Activated naive CD4-positive, alpha-beta T cell treated with anti-CD3 and anti-CD28 coated beads, Interleukin-2, amount 50 U/mL, for 16 hours (primary cell): Measurements from ENCODE around the gene FAAP24.
"Not testable (repeated sequence)": the region's sequence is repeated elsewhere in the genome, so short reads cannot be mapped to it uniquely, and the experiment has no call there.

Source experiments
- DNase-seq: peaks from one replicate; pipeline ENCODE4 v3.0.0-alpha.2; 2020

Gene FAAP24, protein sequence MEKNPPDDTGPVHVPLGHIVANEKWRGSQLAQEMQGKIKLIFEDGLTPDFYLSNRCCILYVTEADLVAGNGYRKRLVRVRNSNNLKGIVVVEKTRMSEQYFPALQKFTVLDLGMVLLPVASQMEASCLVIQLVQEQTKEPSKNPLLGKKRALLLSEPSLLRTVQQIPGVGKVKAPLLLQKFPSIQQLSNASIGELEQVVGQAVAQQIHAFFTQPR

DNA sequence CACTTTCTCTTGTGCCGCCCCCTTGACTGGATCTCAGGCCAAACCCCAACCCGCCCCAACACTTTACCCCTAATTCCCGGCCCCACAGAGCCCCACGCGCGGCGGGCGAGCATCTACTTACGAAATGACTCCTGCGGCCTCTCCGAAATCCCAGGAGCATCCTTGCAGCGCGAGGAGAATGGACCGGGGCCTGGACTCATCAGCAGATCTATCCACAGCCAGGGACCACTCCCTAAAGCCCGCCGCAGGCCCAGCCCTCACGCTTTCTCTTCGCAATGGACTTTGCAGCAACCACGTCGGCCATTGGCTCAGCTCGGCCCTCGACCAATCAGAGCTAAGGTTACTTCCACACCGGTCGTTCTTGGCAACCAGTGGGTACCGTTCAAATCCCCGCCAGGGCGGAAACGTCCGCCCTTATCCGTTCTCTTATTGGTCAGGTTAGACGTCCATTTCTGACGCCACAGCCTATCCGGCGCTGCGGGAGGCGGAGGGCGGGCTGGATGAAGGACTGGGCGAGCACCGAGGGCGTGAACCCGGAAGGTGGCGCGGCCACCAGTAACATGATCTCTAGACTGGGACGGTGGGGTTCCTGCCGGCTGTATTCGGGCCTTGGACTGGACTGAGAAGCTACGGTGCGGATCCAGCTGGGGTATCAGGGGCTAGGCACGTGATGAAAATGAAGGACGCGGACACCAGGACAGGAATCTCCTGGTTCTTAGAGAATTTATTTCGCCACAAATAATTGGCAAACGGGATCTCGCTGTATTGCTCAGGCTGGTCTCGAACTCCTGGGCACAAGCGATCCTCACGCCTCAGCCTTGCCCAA lies at the start of gene FAAP24, which contains the start of gene CEP89:
TSS of gene FAAP24 (plus strand) at position 528 of the 826 bp plus-strand sequence. CDS start 955 bp downstream, outside the sequence.
TSS of gene CEP89 (minus strand) at position 244 of the 826 bp plus-strand sequence. CDS start at position 160, 84 bp downstream.
- DNase-seq, result peak; percentile 97

DNA sequence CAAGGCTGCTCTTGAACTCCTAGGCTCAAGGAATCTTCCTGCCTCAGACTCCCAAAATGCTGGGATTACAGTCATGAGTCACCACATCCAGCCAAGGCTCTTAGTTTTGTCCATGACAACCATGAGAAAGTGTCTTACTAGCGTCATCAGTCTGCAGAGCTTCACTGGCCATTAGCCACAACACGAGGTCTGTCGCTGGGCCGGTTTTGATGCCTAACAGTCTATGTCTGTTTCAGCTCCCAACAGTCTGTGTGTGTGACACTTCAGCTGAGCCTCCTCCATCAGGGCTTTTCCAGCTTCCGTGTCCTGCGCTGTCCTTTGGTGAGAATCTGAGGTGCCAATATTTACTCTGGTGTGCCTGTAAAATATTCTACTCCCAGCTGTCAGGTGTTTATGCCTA lies 47.8 kb upstream of the FAAP24 start:
- no peak for DNase-seq

DNA sequence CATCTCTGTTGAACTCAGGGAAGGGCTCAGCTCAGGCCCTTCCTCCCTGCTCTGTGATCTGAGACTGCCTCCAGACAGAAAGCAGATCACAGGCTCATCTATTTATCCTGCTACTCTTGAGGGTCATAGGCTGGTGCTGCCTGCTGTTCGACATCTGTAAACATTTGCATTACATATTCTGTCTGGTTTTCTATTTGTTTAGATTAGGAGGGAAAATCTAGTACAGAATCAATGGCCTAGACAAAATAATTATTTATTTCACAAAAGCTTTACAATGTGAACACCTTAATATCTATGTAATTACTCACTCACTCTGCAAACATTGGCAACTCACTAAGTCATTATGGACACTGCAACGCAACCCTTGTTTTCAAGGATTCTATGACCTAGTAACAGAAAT lies 43.2 kb upstream of the FAAP24 start:
- DNase-seq, result no peak

DNA sequence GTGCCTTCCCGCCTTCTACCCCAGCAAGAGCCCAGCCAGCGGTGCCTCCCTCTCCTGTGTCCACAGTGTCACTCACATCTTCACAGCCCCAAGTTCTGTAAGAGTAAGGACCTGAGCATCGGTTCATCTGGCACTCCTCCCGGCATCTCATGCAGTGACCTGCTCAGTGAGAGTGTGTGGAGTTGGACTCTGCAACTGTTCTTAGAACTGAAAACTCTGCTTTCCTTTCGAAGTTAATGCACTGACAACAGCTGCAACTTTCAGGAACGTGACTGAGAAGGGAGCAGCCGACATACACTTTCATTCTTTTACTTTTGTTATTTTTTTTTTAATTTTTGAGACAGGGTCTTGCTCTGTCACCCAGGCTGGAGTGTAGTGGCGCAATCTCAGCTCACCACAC lies 41.5 kb upstream of the FAAP24 start:
- no peak for DNase-seq

DNA sequence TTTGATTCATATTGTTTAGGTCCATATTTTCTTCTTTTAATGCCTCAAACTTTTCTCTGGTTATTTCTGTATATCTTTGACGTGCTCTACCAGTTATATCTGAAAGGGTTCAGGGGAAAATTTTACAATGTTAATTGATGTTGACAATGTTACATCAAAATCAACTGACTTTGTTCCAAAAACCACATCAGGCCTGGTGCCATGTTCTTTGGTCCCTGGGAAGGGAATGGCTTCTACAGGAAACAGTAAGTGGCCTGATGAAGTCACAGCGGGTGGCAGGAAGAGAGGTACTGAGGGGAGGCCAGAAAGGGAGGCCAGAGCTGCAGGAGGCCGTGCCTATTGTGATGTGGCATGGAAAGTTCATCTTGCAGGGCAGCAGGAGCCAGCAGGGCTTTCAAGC lies 38.5 kb upstream of the FAAP24 start:
- DNase-seq, result no peak

DNA sequence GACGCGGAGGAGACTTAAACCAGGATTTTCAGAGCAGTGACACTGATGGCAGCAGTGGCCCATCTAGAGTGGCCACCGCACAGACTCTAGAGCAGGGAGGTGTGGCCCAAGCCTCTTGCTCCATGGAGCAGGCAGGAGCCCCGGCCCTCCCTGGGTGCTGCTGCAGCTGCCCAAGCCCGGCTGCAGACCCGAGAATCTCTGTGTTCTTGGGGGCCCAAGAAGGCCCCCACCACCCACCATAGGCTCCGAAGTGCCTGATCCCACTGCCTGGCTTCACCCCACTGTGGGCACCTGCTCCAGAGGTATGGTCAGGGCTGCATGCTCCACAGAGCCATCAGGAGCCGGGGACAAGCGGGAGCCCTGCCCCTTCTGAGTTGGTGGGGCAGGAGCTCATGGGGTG lies 36.4 kb upstream of the FAAP24 start:
- no peak for DNase-seq

DNA sequence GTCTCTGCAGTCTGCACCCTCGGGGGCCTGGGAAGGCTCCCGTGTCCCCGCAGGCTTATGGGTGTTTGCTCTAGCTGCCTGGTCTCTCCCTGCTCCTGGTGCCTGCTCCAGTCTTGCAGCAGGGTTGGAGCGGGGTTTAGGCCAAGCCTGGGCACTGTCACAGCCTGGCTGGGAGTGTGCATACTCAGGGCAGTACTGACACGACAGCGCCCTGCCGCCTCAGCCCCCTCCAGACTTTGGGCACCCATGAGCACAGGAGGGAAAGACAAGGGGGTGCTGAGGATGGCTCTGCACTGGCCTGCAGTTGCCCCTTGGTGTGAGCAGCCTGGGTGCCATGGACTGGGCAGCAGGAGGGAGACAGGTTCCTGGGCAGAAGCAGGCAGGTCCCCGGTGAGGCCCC lies 36.0 kb upstream of the FAAP24 start:
- no peak for DNase-seq

DNA sequence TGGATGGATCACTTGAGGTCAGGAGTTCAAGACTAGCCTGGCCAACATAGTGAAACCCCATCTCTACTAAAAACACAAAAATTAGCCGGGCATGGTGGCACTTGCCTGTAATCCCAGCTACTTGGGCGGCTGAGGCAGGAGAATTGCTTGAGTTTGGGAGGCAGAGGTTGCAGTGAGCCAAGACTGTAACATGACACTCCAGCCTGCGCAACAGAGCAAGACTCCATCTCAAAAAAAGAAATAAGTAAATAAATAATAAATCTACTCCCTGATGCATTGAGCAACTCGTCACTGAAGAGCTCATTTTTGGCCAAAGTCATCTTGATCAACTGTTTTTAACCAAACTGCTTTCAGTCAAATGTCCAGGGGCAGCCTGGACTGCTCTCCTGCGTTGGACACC lies 30.8 kb upstream of the FAAP24 start:
- DNase-seq, result not testable (repeated sequence)

DNA sequence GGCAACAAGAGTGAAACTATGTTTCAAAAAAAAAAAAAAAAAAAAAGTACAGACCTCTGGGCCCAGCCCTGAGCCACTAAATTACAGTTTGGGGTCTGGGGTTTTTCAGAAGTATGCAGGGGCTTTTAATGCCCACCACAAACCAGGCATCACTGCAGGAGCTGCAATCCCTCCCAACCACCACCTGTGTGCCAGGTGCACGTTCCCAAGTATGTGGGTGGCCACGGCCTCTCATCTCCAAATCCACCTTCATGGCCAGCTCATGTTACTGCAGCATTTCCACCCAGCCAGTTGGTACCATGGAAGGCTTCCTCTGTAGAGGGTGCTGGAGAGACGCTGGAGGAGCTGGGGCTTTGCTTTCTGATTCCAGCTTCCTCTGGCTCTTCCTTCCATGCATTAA lies 26.8 kb upstream of the FAAP24 start:
- DNase-seq, result no peak

DNA sequence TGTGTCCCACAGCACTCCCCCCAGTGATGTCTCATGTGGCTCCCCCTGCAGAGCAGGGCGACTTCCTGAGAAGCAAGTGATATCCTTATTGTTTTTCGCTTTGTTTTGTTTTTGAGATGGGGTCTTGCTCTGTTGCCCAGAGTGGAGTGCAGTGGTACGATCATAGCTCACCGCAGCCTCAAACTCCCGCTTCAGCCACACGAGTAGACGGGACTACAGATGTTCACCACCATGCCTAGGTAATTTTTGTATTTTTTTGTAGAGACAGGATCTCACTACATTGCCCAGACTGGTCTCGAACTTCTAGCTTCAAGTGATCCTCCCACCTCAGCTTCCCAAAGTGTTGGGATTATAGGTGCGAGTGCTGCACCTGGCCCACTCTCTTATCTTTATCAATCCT lies 5.3 kb upstream of the FAAP24 start:
- DNase-seq, result no peak

DNA sequence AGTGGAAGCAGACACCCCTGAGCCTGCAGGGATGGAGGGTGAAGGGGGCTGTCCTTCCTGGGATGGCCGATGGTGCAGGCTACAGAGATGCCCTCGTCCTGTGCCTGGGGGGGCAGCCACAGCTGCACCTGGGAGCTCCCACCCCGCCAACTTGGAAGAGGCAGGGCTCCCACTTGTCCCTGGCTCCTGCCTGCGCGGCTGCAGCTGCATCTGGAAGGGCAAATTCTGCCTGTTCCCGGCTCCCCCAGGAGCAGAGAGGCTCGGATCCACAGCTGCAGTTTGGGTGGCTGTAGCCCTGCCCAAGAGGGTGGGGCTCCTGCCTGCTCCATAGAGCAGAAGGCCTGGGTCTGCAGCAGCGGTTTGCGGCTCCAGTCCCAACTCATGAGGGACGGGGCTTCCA lies 2.5 kb upstream of the FAAP24 start:
- DNase-seq, result no peak

DNA sequence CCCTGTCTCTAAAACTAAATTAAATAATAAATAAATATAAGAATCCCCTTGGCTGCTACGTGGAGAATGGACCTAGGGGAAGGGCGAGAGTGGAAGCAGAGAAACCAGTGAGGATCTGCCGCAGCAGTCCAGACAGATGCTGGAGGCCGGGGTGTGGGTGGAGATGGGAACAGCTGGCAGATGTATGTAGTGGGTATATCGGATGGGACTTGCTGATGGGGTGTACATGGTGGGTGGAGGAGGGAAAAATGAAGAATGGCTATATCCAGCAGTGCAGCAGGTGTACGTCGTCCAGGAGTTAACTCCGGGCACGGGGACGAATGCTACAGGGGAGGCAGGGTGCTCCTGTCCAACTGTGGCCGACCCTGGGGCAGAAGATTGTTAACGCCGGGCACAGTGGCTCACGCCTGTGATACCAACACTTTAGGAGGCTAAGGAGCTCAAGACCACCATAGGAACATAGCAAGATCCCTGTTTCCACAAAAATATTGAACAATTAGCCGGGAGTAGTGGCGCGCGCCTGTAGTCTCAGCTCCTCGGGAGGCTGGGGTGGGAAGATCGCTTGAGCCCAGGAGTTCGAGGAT lies 938 bp upstream of the FAAP24 start:
- DNase-seq, result no peak

DNA sequence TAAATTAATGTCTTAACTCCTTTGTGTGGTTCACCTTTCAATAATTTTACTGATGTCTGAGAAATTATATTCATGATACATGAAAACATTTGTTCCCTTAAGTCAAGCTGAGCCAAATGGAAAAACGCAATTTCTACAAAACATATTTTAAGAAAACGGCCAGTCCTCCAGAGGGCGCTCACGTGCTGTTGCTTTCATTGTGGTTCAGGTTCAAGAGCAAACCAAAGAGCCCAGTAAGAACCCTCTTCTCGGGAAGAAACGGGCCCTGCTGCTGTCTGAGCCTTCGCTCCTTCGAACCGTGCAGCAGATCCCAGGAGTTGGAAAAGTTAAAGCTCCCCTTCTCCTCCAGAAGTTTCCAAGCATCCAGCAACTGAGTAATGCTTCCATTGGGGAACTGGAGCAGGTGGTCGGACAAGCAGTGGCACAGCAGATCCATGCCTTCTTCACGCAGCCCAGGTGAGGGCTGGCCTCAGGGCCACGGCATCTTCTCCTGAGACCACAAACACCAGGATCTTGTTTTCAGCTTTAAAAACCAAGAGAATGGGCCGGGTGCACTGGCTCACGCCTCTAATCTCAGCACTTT lies 4.3 kb downstream of the FAAP24 start:
- DNase-seq, result peak; percentile 66

DNA sequence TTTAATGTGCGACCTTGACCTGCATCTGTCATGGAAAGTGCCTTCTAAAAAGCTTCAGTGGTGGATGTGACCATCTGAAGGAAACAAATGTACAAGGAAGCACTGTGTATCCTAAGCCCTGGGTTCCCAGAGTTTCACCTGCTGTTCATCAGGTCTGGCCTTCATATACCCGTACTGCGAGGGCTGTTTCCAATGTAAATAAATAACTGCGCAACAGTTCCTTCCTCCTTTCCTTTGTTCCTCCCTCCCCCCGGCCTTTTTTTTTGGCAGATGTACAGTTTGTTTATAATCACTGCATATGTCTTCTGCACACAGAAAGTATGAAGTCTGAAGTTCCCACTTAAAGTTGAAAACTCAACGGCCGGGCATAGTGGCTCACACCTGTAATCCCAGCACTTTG lies 5.2 kb downstream of the FAAP24 start:
- no peak for DNase-seq

DNA sequence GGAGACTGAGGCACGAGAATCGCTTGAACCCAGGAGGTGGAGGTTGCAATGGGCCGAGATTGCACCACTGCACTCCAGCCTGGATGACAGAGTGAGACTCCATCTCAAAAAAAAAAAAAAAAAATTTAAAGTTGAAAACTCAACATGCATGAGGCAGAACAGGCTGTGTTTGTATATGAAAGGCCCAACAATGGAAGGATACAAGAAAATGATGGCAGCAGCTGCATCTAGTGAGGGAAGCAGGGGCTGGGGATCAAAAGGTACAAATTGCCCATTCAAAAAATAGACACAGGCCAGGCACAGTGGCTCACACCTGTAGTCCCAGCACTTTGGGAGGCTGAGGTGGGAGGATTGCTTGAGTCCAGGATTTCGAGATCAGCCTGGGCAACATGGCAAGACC lies 5.8 kb downstream of the FAAP24 start:
- not testable (repeated sequence) for DNase-seq

DNA sequence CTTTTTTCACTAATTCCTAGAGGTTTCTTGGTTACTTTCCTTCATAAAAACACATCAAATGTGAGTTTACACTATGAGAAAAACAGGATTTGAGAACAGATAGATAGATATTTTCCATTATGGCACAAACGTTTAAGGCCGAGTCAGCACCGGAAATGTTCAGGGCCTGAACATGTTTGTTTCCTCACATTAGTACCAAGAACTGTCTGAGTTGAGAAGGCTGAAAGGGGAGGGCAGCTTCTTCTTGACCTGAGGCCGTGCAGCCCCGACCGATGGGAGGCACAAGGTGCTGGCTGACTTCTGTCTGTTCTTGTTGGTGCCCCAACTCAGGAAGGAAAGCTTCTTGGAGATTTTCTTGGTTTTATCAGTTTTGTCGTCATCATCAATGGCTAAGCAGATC lies 7.8 kb downstream of the FAAP24 start:
- DNase-seq, result not testable (repeated sequence)

DNA sequence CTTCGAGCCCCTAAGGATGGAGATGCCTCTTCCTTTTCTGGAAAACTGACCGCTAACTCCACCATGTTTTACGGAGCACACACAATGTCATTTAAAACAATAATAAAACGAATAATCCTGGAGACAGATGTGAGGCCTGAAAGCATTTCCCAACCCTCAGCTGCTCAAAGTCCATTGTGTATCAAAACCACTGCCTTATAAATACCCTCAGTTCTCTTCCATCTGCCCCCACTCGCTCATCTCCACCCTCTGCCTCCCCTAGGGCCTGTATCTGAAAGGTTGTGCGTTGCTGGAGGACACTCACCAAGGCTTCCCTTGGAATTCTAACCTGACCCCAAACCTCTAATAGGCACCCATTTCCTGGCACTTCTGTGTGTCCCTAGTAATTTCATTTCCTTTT lies 10.4 kb downstream of the FAAP24 start:
- not testable (repeated sequence) for DNase-seq

DNA sequence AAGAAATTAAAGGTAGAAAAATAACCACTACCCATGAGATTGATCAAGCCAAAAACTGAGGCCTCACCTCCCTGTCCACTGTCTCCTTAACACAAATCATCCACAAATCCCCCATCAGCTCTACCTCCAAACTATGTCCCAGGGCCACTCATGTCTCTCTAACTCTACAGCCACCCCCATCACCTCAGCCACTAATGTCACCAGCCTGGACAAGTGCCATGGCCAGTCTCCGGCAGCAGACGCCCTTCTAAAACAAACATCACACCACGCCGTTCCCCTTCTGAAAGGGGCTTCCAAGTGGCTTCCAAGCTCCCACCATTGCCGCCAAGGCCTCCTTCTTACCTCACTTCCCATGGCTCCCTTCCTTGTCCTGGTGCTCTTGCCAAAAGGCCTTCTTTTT lies 16.2 kb downstream of the FAAP24 start:
- not testable (repeated sequence) for DNase-seq

DNA sequence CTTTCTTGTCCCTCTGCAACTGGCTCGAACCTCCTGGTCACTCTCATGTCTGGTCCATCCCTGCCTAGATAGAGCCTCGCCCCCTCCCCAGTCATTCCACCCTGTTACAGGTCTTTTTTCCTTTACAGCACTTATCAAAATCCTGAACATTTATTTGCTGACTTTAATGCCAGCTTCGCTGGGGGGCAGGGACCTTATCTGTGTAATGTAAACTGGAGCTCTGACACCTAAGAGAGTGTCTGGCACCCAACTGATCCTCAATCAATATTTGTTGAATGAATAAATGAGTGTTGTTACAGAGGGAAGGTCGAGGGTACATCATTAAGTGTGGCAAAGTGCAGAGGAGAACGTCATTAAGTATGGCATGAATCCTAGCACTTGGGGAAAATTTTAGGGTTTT lies 16.7 kb downstream of the FAAP24 start:
- DNase-seq, result no peak

DNA sequence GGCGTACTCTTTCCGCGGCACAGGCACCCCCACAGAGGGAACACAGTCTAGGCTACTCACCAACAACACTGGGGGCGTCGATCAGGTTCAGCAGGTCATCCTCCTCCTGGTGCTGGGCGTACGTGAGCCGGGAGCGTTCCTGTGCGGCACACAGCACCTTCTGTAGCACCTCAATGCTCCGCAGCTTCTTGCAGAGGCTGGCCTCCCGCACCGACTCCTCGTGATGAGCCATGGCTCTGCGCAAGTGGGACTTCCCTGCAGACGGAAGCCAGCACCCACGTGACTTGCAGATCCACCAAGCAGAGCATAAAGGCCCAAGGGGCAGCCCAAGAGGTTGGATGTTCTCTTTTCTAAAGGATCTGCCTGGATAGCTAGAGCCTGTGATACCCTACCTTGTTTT lies 23.9 kb downstream of the FAAP24 start:
- DNase-seq, result not testable (repeated sequence)

DNA sequence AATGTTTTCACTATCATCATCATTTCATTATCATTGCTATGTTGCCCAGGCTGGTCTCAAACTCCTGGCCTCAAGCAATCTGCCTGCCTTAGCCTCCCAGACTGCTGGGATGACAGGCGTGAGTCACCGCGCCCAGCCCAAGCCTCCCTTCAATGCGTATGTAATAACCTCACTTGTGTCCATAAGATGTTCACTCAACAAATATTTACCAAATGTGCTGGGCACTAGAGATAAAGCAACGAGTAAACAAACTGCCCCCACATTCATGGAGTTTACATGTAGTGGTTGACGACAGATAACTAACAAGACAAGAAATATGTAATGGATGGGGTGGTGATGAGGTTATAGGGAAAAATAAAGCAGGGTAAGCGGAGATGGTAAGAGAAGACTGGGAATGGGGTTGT lies 25.0 kb downstream of the FAAP24 start:
- not testable (repeated sequence) for DNase-seq

DNA sequence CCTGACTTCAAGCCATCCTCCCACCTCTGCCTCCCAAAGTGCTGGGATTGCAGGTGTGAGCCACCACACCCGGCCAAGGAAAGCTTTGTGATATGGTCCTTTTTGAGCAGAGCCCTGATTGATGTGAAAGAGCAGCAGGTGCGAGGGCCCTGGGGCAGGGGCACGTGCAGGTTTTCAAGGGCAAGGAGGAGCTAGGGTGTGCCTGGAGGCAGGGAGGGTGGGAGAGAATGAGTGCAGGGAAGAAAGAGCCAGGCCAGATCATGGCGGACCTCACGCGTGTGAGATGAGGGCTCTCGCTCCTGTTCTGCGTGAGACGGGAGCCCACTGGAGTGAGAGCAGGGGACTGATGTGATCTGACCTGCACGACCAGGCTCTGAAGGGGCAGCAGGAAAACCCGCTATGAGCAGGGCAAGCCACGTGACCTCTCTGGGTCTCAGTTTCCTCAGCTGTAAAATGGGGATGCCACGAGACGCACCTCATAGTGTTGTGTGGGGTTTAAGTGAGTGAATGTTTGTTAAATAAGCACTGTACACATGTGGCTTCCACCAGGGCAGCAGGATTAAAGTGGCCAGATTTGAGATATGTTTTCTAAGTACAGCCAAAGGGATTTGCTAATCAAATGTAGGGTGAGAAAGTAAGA lies 25.8 kb downstream of the FAAP24 start:
- no peak for DNase-seq

DNA sequence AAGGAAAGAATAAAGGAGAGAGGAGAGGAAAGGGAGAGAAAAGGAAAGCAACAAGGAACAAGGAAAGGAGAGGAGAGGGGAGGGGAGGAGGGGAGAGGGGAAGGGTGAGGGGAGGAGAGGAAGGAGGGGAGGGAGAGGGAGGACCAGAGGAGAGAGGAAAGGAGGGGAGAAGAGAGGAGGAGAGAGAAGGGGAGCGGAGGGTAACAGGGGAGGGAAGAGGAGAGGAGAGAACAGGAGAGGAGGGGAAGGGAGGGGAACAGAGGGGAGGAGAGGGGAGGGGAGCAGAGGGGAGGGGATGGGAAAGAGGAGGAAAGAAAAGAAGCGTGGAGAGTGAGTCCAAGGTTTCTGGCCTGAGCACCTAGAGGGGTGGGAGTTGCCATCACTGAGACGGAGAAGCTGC lies 26.7 kb downstream of the FAAP24 start:
- no peak for DNase-seq
